Stomach (tissue), 19 donors: Measurements from ENCODE around the gene RAB36. TPM values are rescaled to one million over a fixed set of nuclear protein-coding genes. Genes with fewer than 3 reads are reported as not detected.
A peak's percentile ranks its signal among the peaks of the same experiment; 100 is the strongest.

Experiments used
- DNase-seq, 2 donors: peaks; one replicate each; pipeline versions ENCODE4 v3.0.0 to v3.0.0-alpha.2; 2013 to 2019
- H3K27ac ChIP-seq, 5 donors: fragments of 200-600 bp in 4 of 5; sonication (generic) in 4 of 5; one replicate each; pipeline ENCODE4 v1.5.1; 2013 to 2019; ENCODE audit warnings: mild to moderate bottlenecking in 1 of 5, moderate library complexity in 1 of 5
- H3K27me3 ChIP-seq, 3 donors: fragments of 200-600 bp; sonication (generic); one replicate each; pipeline ENCODE4 v1.5.1; 2017 to 2019; ENCODE audit warnings: mixed run types in 1 of 3
- H3K36me3 ChIP-seq, 4 donors: fragments of 200-600 bp; sonication (generic); 1 replicate in 3 of 4; 2 replicates in 1 of 4; pipeline ENCODE4 v1.5.1; 2016 to 2019
- H3K4me1 ChIP-seq, 4 donors: fragments of 200-600 bp; sonication (generic); one replicate each; pipeline ENCODE4 v1.5.1; 2016 to 2019
- H3K4me3 ChIP-seq, 4 donors: fragments of 200-600 bp; sonication (generic) in 3 of 4; one replicate each; pipeline ENCODE4 v1.5.1; 2016 to 2019; ENCODE audit warnings: mild to moderate bottlenecking in 1 of 4
- H3K9me3 ChIP-seq, 4 donors: fragments of 200-600 bp; sonication (generic); one replicate each; pipeline ENCODE4 v1.5.1; 2016 to 2019
- EP300 ChIP-seq: sonication (generic); formaldehyde crosslinking; IDR thresholded peaks from one replicate; pipeline ENCODE4 v1.6.1; 2017; ENCODE audit warnings: antibody characterized with exemption
- POLR2A ChIP-seq, 4 donors: fragments of 450-650 bp; IDR thresholded peaks; one replicate each; pipeline ENCODE4 v1.6.1; 2016; ENCODE audit warnings: antibody characterized with exemption in 4 of 4, control low read depth in 2 of 4, mild to moderate bottlenecking in 1 of 4, moderate library complexity in 1 of 4
- POLR2AphosphoS5 ChIP-seq, 3 donors: sonication (generic); formaldehyde crosslinking; IDR thresholded peaks; one replicate each; pipeline ENCODE4 v1.6.1; 2016; ENCODE audit warnings: antibody characterized with exemption in 3 of 3
- WGBS, 5 donors: extraction: QIAGEN DNeasy Blood & Tissue Kit in 3 of 5; methylation state at CpG; one replicate each; pipeline versions ENCODE4 v1.1.5 to v1.1.7; 2013 to 2018; 5-methylcytosine and 5-hydroxymethylcytosine counted together
- intact Hi-C: fragments of 100-400 bp; cut with DNase I; formaldehyde crosslinking; loops from one replicate; pipeline ENCODE4 v1.15.1; 2023; ENCODE audit warnings: low total_unique reads
- long read RNA-seq, 10 donors: transcript quantifications; one replicate each; lab custom pipeline, GENCODE V29; 2026
- polyA plus RNA-seq, 3 donors: library from polyadenylated mRNA; stranded (reverse); fragments of 200-250 nt; gene quantifications; one replicate each; pipeline ENCODE4 v1.2.3, GENCODE V29; 2013
- total RNA-seq, 5 donors: library from RNA; depleted of rRNA; stranded (reverse); fragments of >200 nt; gene quantifications; one replicate each; pipeline versions ENCODE4 v1.1.0 to v1.2.3, GENCODE V29; 2014 to 2016
- TF ChIP-seq, protein P1 (sequence below), 7 experiments: fragments of 450-650 bp in 4 of 7; fragments of 200-600 bp in 3 of 7; sonication (generic) in 3 of 7; IDR thresholded peaks; one replicate each; pipeline ENCODE4 v1.5.1; 2016 to 2019; ENCODE audit warnings: antibody characterized with exemption in 7 of 7, control low read depth in 2 of 7, mild to moderate bottlenecking in 1 of 7
- donor health status: healthy with polysubstance abuse.
- donor health status: Bipolar disorder and iron deficiency.
- donor health status: healthy.

The RAB36 gene
- 1 to 10 TPM in 2 of 5 donors, under 1 TPM in 2, not detected in 1; 0.58 to 7.6 (median 1.1) TPM for total RNA-seq
- polyA plus RNA-seq: 1 to 10 TPM; 1.6 to 1.9 (median 1.7) TPM
- long read RNA-seq, donor 1: 0 reads
- long read RNA-seq, donor 2, partial matches to known transcripts: 0 of 2 reads
- long read RNA-seq, donor 2, other reads (novel, unspliced or antisense): 0 of 2 reads
- long read RNA-seq, donor 3: 0 reads
- long read RNA-seq, donor 4: 0 reads
- long read RNA-seq, donor 5, partial matches to known transcripts: 0 of 2 reads
- long read RNA-seq, donor 5, other reads (novel, unspliced or antisense): 0 of 2 reads
- long read RNA-seq, donor 6: 0 reads
- long read RNA-seq, donor 7, partial matches to known transcripts: 0 of 1 reads
- long read RNA-seq, donor 7, other reads (novel, unspliced or antisense): 0 of 1 reads
- long read RNA-seq, donor 8, partial matches to known transcripts: 0 of 1 reads
- long read RNA-seq, donor 8, other reads (novel, unspliced or antisense): 0 of 1 reads
- long read RNA-seq, donor 9: 0 reads
- long read RNA-seq, donor 10: 0 reads

DNA sequence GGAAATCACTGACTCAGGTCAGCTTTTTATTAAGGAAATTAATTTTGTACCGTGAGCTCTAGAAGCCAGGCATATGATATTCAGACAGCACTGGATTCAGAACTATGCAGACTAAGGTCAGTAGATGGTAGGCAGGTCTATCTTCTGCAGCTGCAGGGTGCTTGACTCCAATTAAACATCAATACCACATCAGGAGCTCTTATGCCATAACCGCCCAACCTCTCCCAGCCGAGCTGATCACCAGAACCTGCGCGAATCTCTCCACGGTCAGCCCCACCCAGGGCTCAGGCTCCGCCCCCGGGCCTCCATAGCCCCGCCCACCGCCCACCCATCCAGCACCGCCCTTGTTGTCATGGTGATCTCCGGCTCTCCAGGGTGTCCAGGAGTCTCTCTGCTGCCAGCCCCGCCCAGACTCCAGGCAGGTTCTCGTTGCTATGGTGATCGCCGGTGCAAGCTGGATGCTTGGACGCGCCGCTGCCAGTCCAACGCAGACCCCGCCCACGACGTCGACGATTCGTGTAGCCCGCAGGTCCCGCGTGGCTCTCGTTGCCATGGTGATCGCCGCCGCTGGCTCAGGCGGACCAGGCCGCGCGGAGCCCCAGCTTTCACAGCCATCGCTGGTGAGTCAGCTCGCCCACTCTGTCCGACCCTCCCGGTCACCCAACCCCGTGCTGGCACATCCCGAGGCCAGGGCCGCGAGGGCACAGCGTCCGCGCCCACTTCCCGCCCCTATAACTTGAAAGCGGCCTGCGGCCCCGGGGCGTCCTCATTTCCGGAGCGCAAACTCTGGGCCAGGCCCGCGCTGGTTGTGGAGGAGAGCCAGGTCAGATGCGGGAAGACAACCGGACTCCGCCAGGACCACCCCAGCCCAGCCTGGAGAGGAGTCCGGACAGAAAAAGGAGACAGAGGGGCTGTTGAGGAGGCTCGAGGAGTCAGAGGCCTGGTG is at the start of gene RAB36:
TSS of gene RAB36 (plus strand) at position 546 of the 946 bp plus-strand sequence. CDS start 1,140 bp downstream, outside the sequence.
- TF ChIP-seq POLR2A (IDR thresholded peaks at IDR 0.05): no peak
- peak in 1 of 3 donors; percentile 48 for TF ChIP-seq POLR2AphosphoS5 (IDR thresholded peaks at IDR 0.05)
- TF ChIP-seq EP300: no peak
- Histone ChIP-seq H3K4me3 (peak within 1 kb of the TSS; percentile 46 to 53 (median 48)), H3K27ac (peak within 1 kb of the TSS; percentile 14 to 84 (median 72)), H3K9me3 (no peaks in the 10 kb centered on the region), H3K27me3 (no peaks in the 10 kb centered on the region), H3K36me3 (peaks cover 0 to 9% (median 3%) of the 10 kb centered on the region in 4 donors), H3K4me1 (peaks cover 36 to 66% (median 60%) of the 10 kb centered on the region in 4 donors)
- WGBS, 5 donors: 6 to 16% (median 9%) methylated on average over 22 to 62 of the region's 62 CpGs
- intact Hi-C loops: no loop called here
- DNase-seq: peak; percentile 96 to 99

DNA sequence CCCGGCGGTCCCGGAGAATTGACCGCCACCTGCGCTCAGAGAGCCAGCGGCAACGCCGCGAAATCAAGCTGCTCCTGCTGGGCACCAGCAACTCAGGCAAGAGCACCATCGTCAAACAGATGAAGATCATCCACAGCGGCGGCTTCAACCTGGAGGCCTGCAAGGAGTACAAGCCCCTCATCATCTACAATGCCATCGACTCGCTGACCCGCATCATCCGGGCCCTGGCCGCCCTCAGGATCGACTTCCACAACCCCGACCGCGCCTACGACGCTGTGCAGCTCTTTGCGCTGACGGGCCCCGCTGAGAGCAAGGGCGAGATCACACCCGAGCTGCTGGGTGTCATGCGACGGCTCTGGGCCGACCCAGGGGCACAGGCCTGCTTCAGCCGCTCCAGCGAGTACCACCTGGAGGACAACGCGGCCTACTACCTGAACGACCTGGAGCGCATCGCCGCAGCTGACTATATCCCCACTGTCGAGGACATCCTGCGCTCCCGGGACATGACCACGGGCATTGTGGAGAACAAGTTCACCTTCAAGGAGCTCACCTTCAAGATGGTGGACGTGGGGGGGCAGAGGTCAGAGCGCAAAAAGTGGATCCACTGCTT is 49.4 kb upstream of the RAB36 start:
- TF ChIP-seq POLR2A (IDR thresholded peaks at IDR 0.05) (no peak), POLR2AphosphoS5 (IDR thresholded peaks at IDR 0.05) (no peak), EP300 (no peak)
- TF ChIP-seq, protein P1, sequence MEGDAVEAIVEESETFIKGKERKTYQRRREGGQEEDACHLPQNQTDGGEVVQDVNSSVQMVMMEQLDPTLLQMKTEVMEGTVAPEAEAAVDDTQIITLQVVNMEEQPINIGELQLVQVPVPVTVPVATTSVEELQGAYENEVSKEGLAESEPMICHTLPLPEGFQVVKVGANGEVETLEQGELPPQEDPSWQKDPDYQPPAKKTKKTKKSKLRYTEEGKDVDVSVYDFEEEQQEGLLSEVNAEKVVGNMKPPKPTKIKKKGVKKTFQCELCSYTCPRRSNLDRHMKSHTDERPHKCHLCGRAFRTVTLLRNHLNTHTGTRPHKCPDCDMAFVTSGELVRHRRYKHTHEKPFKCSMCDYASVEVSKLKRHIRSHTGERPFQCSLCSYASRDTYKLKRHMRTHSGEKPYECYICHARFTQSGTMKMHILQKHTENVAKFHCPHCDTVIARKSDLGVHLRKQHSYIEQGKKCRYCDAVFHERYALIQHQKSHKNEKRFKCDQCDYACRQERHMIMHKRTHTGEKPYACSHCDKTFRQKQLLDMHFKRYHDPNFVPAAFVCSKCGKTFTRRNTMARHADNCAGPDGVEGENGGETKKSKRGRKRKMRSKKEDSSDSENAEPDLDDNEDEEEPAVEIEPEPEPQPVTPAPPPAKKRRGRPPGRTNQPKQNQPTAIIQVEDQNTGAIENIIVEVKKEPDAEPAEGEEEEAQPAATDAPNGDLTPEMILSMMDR (IDR thresholded peaks at IDR 0.05): no peak
- Histone ChIP-seq H3K36me3 (peaks cover 0 to 21% (median 7%) of the 10 kb centered on the region in 4 donors), H3K4me3 (no peak overlapping the region), H3K27me3 (no peaks in the 10 kb centered on the region), H3K27ac (peak overlapping the region in 1 of 5 donors; percentile 86), H3K4me1 (peaks cover 31 to 55% (median 40%) of the 10 kb centered on the region in 4 donors), H3K9me3 (no peaks in the 10 kb centered on the region)
- 93 to 97% (median 96%) methylated on average over 37 to 45 of the region's 45 CpGs for WGBS, 5 donors
- intact Hi-C loops: no loop called here
- no peak for DNase-seq

DNA sequence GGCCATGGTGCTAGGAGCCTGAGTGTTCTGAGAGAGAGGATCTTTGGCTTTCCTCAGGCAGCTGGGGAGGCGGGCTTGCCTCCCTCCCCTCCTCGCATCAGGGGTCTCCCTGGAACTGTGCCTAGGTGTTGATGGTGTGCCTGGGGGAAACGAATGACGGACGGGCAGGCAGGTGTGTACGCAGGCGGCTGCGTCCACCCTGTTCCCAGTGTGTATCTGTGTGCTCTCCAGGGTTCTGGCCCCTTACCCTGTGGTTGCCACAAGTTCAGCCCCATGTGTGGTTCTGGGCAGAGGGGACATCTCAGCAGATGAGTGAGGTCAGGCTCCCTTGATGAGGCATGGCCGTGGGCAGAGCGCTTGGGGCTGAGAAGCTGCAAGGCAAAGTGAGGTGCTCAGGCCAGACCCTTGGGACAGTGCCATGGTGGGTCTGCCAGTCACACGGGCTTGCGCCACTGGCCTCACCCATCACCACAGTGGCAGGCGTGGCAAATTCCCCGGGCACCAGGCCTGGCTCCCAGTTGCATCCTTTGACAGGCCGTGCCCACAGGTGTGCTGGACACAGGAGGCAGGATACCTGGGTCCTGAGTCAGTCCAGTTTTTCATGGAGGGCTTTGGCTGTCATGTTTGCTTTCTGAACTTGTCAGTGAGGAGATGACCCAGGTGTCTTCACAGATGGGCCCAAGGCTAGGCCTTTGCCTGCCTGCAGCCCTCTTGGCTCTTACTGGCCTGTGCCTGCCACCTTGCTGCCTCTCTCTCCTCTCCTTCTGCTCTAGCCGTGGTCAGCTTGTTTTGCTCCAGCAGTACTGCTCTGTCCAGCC is 47.7 kb upstream of the RAB36 start:
- H3K9me3 ChIP-seq: no peaks in the 10 kb centered on the region
- H3K36me3 ChIP-seq: peaks cover 0 to 15% (median 7%) of the 10 kb centered on the region in 4 donors
- peaks cover 38 to 68% (median 48%) of the 10 kb centered on the region in 4 donors for H3K4me1 ChIP-seq
- WGBS, 5 donors: 73 to 87% (median 84%) methylated on average over 7 to 16 of the region's 16 CpGs
- H3K27me3 ChIP-seq: no peaks in the 10 kb centered on the region
- H3K27ac ChIP-seq: peak overlapping the region; percentile 76 to 86 (median 81)
- no peak overlapping the region for H3K4me3 ChIP-seq
- peak in 1 of 2 donors; percentile 34 for DNase-seq
- TF ChIP-seq, protein P1 (IDR thresholded peaks at IDR 0.05): no peak
- TF ChIP-seq EP300: no peak
- no peak for TF ChIP-seq POLR2AphosphoS5 (IDR thresholded peaks at IDR 0.05)
- TF ChIP-seq POLR2A (IDR thresholded peaks at IDR 0.05): no peak
- intact Hi-C loops: no loop called here

DNA sequence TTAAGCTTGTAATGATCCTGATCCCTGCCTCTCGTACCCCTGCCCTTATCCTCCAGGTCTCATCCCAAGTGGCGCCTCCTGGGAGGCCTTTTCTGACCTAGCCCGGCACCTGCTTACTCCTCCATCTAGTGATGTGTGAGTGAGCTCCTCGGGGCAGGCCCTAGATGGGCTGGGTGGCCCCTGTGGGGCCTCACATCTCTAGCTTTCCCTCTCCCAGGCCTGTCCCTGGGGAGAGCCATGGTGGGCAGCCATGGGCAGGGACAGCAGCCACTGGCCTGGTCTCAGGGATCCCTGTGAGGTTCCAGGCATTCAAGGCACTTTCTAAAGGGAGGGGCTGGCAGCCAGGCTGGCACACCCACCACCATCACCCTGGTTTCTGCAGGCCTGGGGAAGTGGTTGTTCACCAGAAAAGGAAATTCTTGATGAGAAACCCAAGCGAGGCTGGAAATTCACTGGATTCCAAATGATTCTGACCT is 47.0 kb upstream of the RAB36 start:
- DNase-seq: no peak
- H3K4me3 ChIP-seq: no peak overlapping the region
- 63 to 75% (median 68%) methylated on average over 5 of the region's 5 CpGs for WGBS, 5 donors
- no peak for TF ChIP-seq EP300
- no peak for TF ChIP-seq POLR2A (IDR thresholded peaks at IDR 0.05)
- TF ChIP-seq POLR2AphosphoS5 (IDR thresholded peaks at IDR 0.05): no peak
- TF ChIP-seq, protein P1 (IDR thresholded peaks at IDR 0.05): no peak
- intact Hi-C loops: no loop called here
- H3K36me3 ChIP-seq: peaks cover 0 to 15% (median 7%) of the 10 kb centered on the region in 4 donors
- peak overlapping the region; percentile 76 to 86 (median 81) for H3K27ac ChIP-seq
- H3K4me1 ChIP-seq: peaks cover 38 to 67% (median 52%) of the 10 kb centered on the region in 4 donors
- no peaks in the 10 kb centered on the region for H3K9me3 ChIP-seq
- no peaks in the 10 kb centered on the region for H3K27me3 ChIP-seq
